Karpas-422 (cell line): ENCODE results near the gene GRIP1. TPM values are rescaled to one million over a fixed set of nuclear protein-coding genes. Genes with fewer than 3 reads are reported as not detected.
A peak's percentile ranks its signal among the peaks of the same experiment; 100 is the strongest.

Experiments
- DNase-seq: peaks from one replicate; pipeline ENCODE4 v3.0.0-alpha.2; 2015
- H2AFZ ChIP-seq: fragments of 200-600 bp; sonication (generic); 2 replicates; pipeline ENCODE4 v1.6.1; 2014; ENCODE audit warnings: antibody characterized with exemption, low read length, mixed read lengths
- H3K27ac ChIP-seq: fragments of 200-600 bp; sonication (generic); 2 replicates; pipeline ENCODE4 v1.5.1; 2014; ENCODE audit warnings: mild to moderate bottlenecking, low read length, moderate library complexity
- H3K27me3 ChIP-seq: fragments of 200-600 bp; sonication (generic); 2 replicates; pipeline ENCODE4 v1.6.1; 2014; ENCODE audit warnings: low read length, mixed read lengths
- H3K36me3 ChIP-seq: fragments of 200-600 bp; sonication (generic); 2 replicates; pipeline ENCODE4 v1.6.1; 2014; ENCODE audit warnings: low read length, mixed read lengths; ENCODE audit not compliant: insufficient read depth
- H3K4me1 ChIP-seq: fragments of 200-600 bp; sonication (generic); 2 replicates; pipeline ENCODE4 v1.6.1; 2014; ENCODE audit warnings: mild to moderate bottlenecking, low read length, mixed read lengths
- H3K4me2 ChIP-seq: fragments of 200-600 bp; sonication (generic); 2 replicates; pipeline ENCODE4 v1.6.1; 2014; ENCODE audit warnings: low read length, low read depth, mild to moderate bottlenecking; ENCODE audit not compliant: poor library complexity, severe bottlenecking
- H3K4me3 ChIP-seq: fragments of 200-600 bp; sonication (generic); 2 replicates; pipeline ENCODE4 v1.5.1; 2014; ENCODE audit warnings: mild to moderate bottlenecking, antibody characterized with exemption, low read length, mixed read lengths
- H3K79me2 ChIP-seq: fragments of 200-600 bp; sonication (generic); 2 replicates; pipeline ENCODE4 v1.6.1; 2014; ENCODE audit warnings: mild to moderate bottlenecking, low read length, mixed read lengths
- H3K9ac ChIP-seq: fragments of 200-600 bp; sonication (generic); 2 replicates; pipeline ENCODE4 v1.6.0; 2014; ENCODE audit warnings: low read length
- H3K9me2 ChIP-seq: fragments of 200-600 bp; sonication (generic), shearing (Covaris generic); replicated peaks from 2 replicates; pipeline ENCODE4 v1.6.0; 2014; ENCODE audit warnings: mild to moderate bottlenecking, low read length, moderate library complexity; ENCODE audit not compliant: insufficient read depth
- H3K9me3 ChIP-seq: fragments of 300-700, 200-600 bp; sonication (generic); 2 replicates; pipeline ENCODE4 v1.6.1; 2014; ENCODE audit warnings: low read length, mixed read lengths
- H4K20me1 ChIP-seq: fragments of 200-600 bp; sonication (generic); 2 replicates; pipeline ENCODE4 v1.6.1; 2014; ENCODE audit warnings: mild to moderate bottlenecking, antibody characterized with exemption, low read length, low read depth; ENCODE audit not compliant: insufficient read depth
- total RNA-seq: library from RNA; depleted of rRNA; stranded (reverse); fragments of >200 nt; shearing (Covaris generic); gene quantifications from 2 replicates; pipeline ENCODE4 v1.2.3, GENCODE V29; 2014; ENCODE audit warnings: low replicate concordance

GRIP1 gene
- total RNA-seq, 1 experiment from 2014 or later, result 4.5 TPM

DNA sequence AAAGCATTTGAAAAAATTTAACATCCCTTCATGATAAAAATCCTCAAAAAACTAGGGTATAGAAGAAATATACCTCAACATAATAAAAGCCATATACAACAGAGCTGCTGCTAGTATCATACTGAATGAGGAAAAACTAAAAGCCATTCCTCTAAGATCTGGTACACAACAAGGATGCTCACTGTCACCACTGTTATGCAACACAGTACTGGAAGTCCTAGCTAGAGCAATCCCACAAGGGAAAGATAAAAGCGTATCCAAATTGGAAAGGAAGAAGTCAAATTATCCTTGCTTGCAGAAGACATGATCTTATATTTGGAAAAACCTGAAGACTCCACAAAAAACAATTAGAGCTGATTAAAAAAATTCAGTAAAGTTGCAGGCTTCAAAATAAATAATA lies 261.7 kb downstream of the GRIP1 start:
- H4K20me1 ChIP-seq, result no peaks in the 10 kb centered on the region
- no peak overlapping the region for H3K4me2 ChIP-seq
- no peaks in the 10 kb centered on the region for H3K4me1 ChIP-seq
- H3K9me3 ChIP-seq, result no peaks in the 10 kb centered on the region
- no peak overlapping the region for H2AFZ ChIP-seq
- no peaks in the 10 kb centered on the region for H3K79me2 ChIP-seq
- H3K27ac ChIP-seq, result no peak overlapping the region
- no peak overlapping the region for H3K4me3 ChIP-seq
- H3K27me3 ChIP-seq, result no peaks in the 10 kb centered on the region
- no peaks in the 10 kb centered on the region for H3K36me3 ChIP-seq
- no peak for DNase-seq
- no peaks in the 10 kb centered on the region for H3K9me2 ChIP-seq
- no peak overlapping the region for H3K9ac ChIP-seq

DNA sequence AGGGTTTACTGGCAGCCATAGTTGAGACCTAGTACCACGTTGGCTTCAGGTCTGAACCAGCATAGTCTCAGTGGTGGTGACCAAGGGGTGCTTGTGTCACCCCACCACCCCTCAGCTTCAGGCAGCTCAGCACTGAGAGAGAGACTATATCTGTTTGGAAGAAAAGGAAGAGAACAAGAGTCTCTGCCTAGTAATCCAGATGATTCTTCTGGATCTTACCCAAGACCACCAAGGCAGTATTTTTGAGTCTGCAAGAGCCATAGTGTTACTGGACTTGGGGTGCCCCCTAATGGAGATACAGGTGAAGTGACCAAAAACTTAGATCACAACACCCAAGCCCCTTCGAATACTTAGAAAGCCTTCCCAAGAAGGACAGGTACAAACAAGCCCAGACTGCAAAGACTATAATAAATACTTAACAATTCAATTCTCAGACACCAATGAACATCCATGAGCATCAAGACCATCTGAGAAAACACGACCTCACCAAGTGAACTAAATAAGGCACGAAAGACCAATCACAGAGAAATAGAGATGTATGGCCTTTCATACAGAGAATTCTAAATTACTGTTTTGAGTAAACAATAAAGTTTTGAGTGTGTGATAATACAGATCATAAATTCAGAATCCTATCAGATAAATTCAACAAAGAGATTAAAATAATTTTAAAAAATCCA lies 269.5 kb downstream of the GRIP1 start:
- H3K4me3 ChIP-seq, result no peak overlapping the region
- no peak overlapping the region for H3K27ac ChIP-seq
- no peak overlapping the region for H3K4me2 ChIP-seq
- no peaks in the 10 kb centered on the region for H3K36me3 ChIP-seq
- no peaks in the 10 kb centered on the region for H4K20me1 ChIP-seq
- DNase-seq, result peak; percentile 83
- H3K4me1 ChIP-seq, result peaks cover 40% of the 10 kb centered on the region
- no peaks in the 10 kb centered on the region for H3K27me3 ChIP-seq
- no peaks in the 10 kb centered on the region for H3K9me2 ChIP-seq
- H3K9ac ChIP-seq, result no peak overlapping the region
- no peaks in the 10 kb centered on the region for H3K9me3 ChIP-seq
- peak overlapping the region; percentile 63; the same call in 1 of the 2 replicates for H2AFZ ChIP-seq
- no peaks in the 10 kb centered on the region for H3K79me2 ChIP-seq

DNA sequence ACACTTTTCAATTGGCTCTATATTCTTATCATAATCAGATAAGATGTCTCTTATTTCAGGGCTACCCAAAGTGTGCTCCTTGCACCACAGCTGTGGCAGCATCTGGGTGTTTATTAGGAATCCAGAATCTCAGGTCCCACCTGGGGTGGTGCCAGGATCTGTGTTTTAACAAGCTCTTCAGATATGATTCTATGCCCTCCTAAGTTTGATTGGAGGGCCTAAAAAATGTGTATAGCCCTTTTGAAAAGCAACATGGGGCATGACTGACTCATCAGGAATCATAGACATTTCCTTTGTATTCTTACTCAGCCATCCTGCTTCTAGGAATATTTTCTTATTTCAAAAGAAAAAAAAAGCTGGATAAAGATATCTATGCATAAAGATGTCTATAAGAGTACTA lies 273.5 kb downstream of the GRIP1 start:
- Histone ChIP-seq H3K4me3 (no peak overlapping the region), H3K4me1 (peaks cover 66% of the 10 kb centered on the region), H3K9ac (no peak overlapping the region), H3K9me3 (no peaks in the 10 kb centered on the region), H3K27me3 (no peaks in the 10 kb centered on the region), H3K79me2 (no peaks in the 10 kb centered on the region), H3K9me2 (no peaks in the 10 kb centered on the region), H2AFZ (peak overlapping the region; percentile 56; the same call in 1 of the 2 replicates), H4K20me1 (no peaks in the 10 kb centered on the region), H3K27ac (peak overlapping the region; percentile 96), H3K36me3 (no peaks in the 10 kb centered on the region), H3K4me2 (peak overlapping the region; percentile 46)
- DNase-seq, result no peak

GRCh38 chr12:66403746-66404145 lies 275.1 kb downstream of the GRIP1 start:
- Histone ChIP-seq H3K27ac (peak overlapping the region; percentile 96), H4K20me1 (no peaks in the 10 kb centered on the region), H3K79me2 (no peaks in the 10 kb centered on the region), H3K9ac (peak overlapping the region; percentile 41; the same call in 1 of the 2 replicates), H3K9me2 (no peaks in the 10 kb centered on the region), H3K9me3 (no peaks in the 10 kb centered on the region), H2AFZ (0 out of 2 replicates have a peak overlapping the region, but pooled peaks have one; percentile 14), H3K36me3 (no peaks in the 10 kb centered on the region), H3K4me3 (no peak overlapping the region; the same call in 1 of the 2 replicates), H3K4me2 (peak overlapping the region; percentile 74), H3K27me3 (no peaks in the 10 kb centered on the region), H3K4me1 (peaks cover 71% of the 10 kb centered on the region)
- DNase-seq, result peak; percentile 83

DNA sequence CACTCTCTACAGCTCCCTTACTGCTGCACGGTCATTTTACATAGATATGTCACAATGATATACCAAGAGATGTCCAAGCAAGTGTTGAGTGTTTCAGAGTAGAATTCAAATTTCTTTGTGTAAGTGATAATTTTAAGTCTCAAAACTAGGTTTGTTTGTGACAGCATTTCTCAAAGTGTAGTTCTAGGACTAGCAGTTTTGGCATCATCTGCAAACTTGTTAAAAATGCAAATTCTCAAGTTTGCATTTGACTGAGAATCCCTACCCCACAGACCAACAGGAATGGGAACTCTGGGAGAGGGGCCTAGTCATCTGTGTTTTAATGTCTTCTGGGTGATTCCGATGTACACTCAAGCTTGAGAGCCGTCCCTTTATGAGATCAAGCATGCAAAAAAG lies 279.0 kb downstream of the GRIP1 start:
- H3K27me3 ChIP-seq, result no peaks in the 10 kb centered on the region
- H3K36me3 ChIP-seq, result no peaks in the 10 kb centered on the region
- H3K9me2 ChIP-seq, result no peaks in the 10 kb centered on the region
- no peak overlapping the region for H3K27ac ChIP-seq
- DNase-seq, result no peak
- H3K79me2 ChIP-seq, result no peaks in the 10 kb centered on the region
- H3K9ac ChIP-seq, result no peak overlapping the region
- peaks cover 41% of the 10 kb centered on the region for H3K4me1 ChIP-seq
- no peak overlapping the region for H2AFZ ChIP-seq
- H4K20me1 ChIP-seq, result no peaks in the 10 kb centered on the region
- no peaks in the 10 kb centered on the region for H3K9me3 ChIP-seq
- no peak overlapping the region for H3K4me2 ChIP-seq
- H3K4me3 ChIP-seq, result no peak overlapping the region

DNA sequence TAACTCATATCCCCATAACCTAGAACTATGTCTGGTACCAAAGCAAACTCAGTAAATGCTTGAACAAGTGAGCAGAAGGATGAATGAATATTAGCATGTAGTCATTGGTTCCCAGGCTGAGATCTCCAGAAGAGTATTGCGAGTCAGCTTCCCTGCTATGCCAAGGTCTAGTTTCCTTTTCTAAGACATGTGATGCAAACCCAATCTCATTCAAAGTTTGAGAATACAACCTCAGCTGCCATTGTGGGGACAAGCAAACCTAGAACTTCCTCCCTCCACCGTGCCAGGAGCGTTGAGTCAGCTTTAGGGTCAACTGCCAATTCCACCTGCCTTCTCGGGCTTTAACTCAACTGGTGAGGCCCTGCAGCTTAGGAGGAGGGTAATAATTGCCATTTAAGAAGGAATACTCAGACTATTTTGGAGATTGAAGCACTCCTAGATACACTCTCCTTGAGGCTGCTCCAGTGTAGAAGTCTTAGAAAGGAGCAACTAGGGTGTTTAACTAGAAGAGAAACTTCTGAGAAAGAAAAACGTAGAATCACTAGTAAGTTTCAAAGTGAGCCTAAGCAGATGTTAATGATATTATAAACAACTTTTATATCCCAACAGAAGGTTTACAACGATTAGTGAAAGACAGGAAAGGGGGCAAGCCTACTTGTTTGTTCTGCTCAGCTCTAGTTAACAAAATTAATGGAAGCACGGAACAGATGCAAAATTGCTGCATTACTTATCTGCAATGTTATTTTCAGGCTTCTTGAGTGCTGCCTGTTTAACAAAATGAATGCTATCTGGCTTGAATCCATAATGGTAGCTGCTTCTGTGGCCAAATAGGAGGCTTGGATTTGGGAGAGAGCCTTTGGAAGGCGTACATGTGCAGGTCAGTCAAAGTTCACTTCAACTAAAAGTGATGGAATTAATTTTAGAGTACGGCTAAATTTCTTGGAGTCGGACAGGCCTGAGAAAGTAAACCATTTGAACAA lies 279.7 kb downstream of the GRIP1 start:
- Histone ChIP-seq H4K20me1 (no peaks in the 10 kb centered on the region), H3K27ac (no peak overlapping the region), H3K9ac (no peak overlapping the region), H3K9me2 (no peaks in the 10 kb centered on the region), H3K4me3 (no peak overlapping the region), H3K4me2 (no peak overlapping the region), H3K4me1 (peaks cover 34% of the 10 kb centered on the region), H3K9me3 (no peaks in the 10 kb centered on the region), H3K36me3 (no peaks in the 10 kb centered on the region), H3K79me2 (no peaks in the 10 kb centered on the region), H2AFZ (no peak overlapping the region), H3K27me3 (no peaks in the 10 kb centered on the region)
- no peak for DNase-seq

GRCh38 chr12:66397574-66398290 lies 281.1 kb downstream of the GRIP1 start:
- Histone ChIP-seq H3K36me3 (no peaks in the 10 kb centered on the region), H3K79me2 (no peaks in the 10 kb centered on the region), H3K4me1 (peaks cover 19% of the 10 kb centered on the region), H2AFZ (no peak overlapping the region), H3K27ac (no peak overlapping the region), H3K9ac (no peak overlapping the region), H3K9me3 (no peaks in the 10 kb centered on the region), H3K9me2 (no peaks in the 10 kb centered on the region), H4K20me1 (no peaks in the 10 kb centered on the region), H3K27me3 (no peaks in the 10 kb centered on the region), H3K4me2 (no peak overlapping the region), H3K4me3 (no peak overlapping the region)
- DNase-seq, result no peak

- no peaks in the 10 kb centered on the region for H3K4me1 ChIP-seq
- H3K9ac ChIP-seq, result no peak overlapping the region
- H3K27me3 ChIP-seq, result no peaks in the 10 kb centered on the region
- H4K20me1 ChIP-seq, result no peaks in the 10 kb centered on the region
- H3K36me3 ChIP-seq, result no peaks in the 10 kb centered on the region
- H3K9me2 ChIP-seq, result no peaks in the 10 kb centered on the region
- DNase-seq, result no peak
- no peak overlapping the region for H3K4me3 ChIP-seq
- no peaks in the 10 kb centered on the region for H3K79me2 ChIP-seq
- H3K9me3 ChIP-seq, result no peaks in the 10 kb centered on the region
- no peak overlapping the region for H3K27ac ChIP-seq
- H3K4me2 ChIP-seq, result no peak overlapping the region
- no peak overlapping the region for H2AFZ ChIP-seq
Measured at GRCh38 chr12:66393890-66394289, 285.0 kb downstream of the GRIP1 start.
